GM23248 (cell line): ENCODE measurements around the gene FAM227B. TPM values are rescaled to one million over a fixed set of nuclear protein-coding genes. Genes with fewer than 3 reads are reported as not detected.

Experiments
- DNase-seq: peaks from one replicate; pipeline ENCODE4 v3.0.0-alpha.2; 2015
- H2AFZ ChIP-seq: fragments of 200-600 bp; sonication (generic); 2 replicates; pipeline ENCODE4 v1.6.1; 2016; ENCODE audit warnings: antibody characterized with exemption
- H3F3A ChIP-seq: fragments of 200-600 bp; sonication (generic); 2 replicates; pipeline ENCODE4 v1.6.1; 2016; ENCODE audit warnings: mild to moderate bottlenecking, antibody characterized with exemption, mixed run types; ENCODE audit not compliant: insufficient read depth
- H3K27ac ChIP-seq: fragments of 200-600 bp; sonication (generic); 2 replicates; pipeline ENCODE4 v1.5.1; 2016; ENCODE audit warnings: mild to moderate bottlenecking
- H3K27me3 ChIP-seq: fragments of 200-600 bp; sonication (generic); replicated peaks from 2 replicates; pipeline ENCODE4 v1.6.1; 2016; ENCODE audit warnings: mild to moderate bottlenecking; ENCODE audit not compliant: insufficient read depth
- H3K36me3 ChIP-seq: fragments of 200-600 bp; sonication (generic); 2 replicates; pipeline ENCODE4 v1.6.1; 2016; ENCODE audit warnings: low read depth, mild to moderate bottlenecking
- H3K4me1 ChIP-seq: fragments of 200-600 bp; sonication (generic); 2 replicates; pipeline ENCODE4 v1.6.1; 2016; ENCODE audit warnings: mild to moderate bottlenecking; ENCODE audit not compliant: insufficient read depth
- H3K4me2 ChIP-seq: fragments of 200-600 bp; sonication (generic); one replicate; pipeline ENCODE4 v1.6.1; 2016; ENCODE audit warnings: mild to moderate bottlenecking; ENCODE audit not compliant: unreplicated experiment
- H3K4me3 ChIP-seq: fragments of 200-600 bp; sonication (generic); 2 replicates; pipeline ENCODE4 v1.5.1; 2016; ENCODE audit warnings: mild to moderate bottlenecking
- H3K79me2 ChIP-seq: fragments of 200-600 bp; sonication (generic); 2 replicates; pipeline ENCODE4 v1.6.1; 2016; ENCODE audit warnings: mild to moderate bottlenecking; ENCODE audit not compliant: insufficient read depth
- H3K9ac ChIP-seq: fragments of 200-600 bp; sonication (generic); 2 replicates; pipeline ENCODE4 v1.6.1; 2016; ENCODE audit warnings: mild to moderate bottlenecking
- H3K9me2 ChIP-seq: fragments of 200-600 bp; sonication (generic); 2 replicates; pipeline ENCODE4 v1.6.1; 2016; ENCODE audit warnings: mixed run types, mild to moderate bottlenecking, moderate library complexity; ENCODE audit not compliant: insufficient read depth
- H3K9me3 ChIP-seq: fragments of 200-600 bp; sonication (generic); one replicate; pipeline ENCODE4 v1.6.1; 2017; ENCODE audit warnings: low read depth
- H4K20me1 ChIP-seq: fragments of 200-600 bp; sonication (generic); 2 replicates; pipeline ENCODE4 v1.6.0; 2016; ENCODE audit not compliant: insufficient read depth
- EZH2 ChIP-seq: fragments of 200-600 bp; sonication (generic); IDR thresholded peaks from 2 replicates; pipeline ENCODE4 v1.6.1; 2018; ENCODE audit warnings: antibody characterized with exemption, mild to moderate bottlenecking; ENCODE audit not compliant: insufficient read depth, poor library complexity, severe bottlenecking
- EZH2phosphoT487 ChIP-seq: fragments of 200-600 bp; sonication (generic); IDR thresholded peaks from 2 replicates; pipeline ENCODE4 v1.6.1; 2018; ENCODE audit warnings: antibody characterized with exemption, moderate library complexity, mild to moderate bottlenecking, low read depth; ENCODE audit not compliant: insufficient read depth
- WGBS, 2 experiments: methylation state at CpG; one replicate each; pipeline ENCODE4 v1.1.6; 2015 to 2017; ENCODE audit warnings: low lambda C conversion rate in 2 of 2, low coverage in 1 of 2; ENCODE audit errors: missing lambda C conversion rate in 2 of 2; 5-methylcytosine and 5-hydroxymethylcytosine counted together
- in situ Hi-C: fragments of 300-500 bp; cut with MboI; formaldehyde crosslinking; loops from 2 replicates; pipeline ENCODE4 v1.15.0; 2020
- polyA plus RNA-seq: library from polyadenylated mRNA; unstranded; fragments of >200 nt; fragmentation: Nextera tagmentation; extraction: Ambion mirVana; gene quantifications from 2 replicates; pipeline ENCODE4 v1.2.1, GENCODE V29; 2016
- total RNA-seq: library from RNA; depleted of rRNA; stranded (reverse); fragments of >200 nt; shearing (Covaris generic); gene quantifications from 2 replicates; pipeline ENCODE4 v1.2.3, GENCODE V29; 2014; rRNA removed

The FAM227B gene
- total and polyA plus RNA-seq, 2 experiments from 2014 or later, result 4.4 to 10.0 TPM

GRCh38 chr15:49286649-49287404 is 333.8 kb downstream of the FAM227B start:
- WGBS, 2 experiments, result 84% methylated on average over 4 of the region's 4 CpGs
- Histone ChIP-seq H3K4me1 (peaks cover 24% of the 10 kb centered on the region), H3K27me3 (no peaks in the 10 kb centered on the region), H3K9me2 (peaks cover 6% of the 10 kb centered on the region; the same call in 1 of the 2 replicates), H3K9ac (no peak overlapping the region), H3K4me3 (no peak overlapping the region), H3F3A (peaks cover 18% of the 10 kb centered on the region), H2AFZ (no peak overlapping the region), H3K27ac (no peak overlapping the region), H3K79me2 (no peaks in the 10 kb centered on the region), H3K4me2 (no peak overlapping the region), H3K36me3 (peaks cover 12% of the 10 kb centered on the region; the same call in 1 of the 2 replicates), H3K9me3 (no peaks in the 10 kb centered on the region), H4K20me1 (no peaks in the 10 kb centered on the region)
- no peak for DNase-seq
- in situ Hi-C loops, result no loop called here
- TF ChIP-seq EZH2 (no peak), EZH2phosphoT487 (no peak)

GRCh38 chr15:49282366-49282765 is 338.3 kb downstream of the FAM227B start:
- H3K4me3 ChIP-seq, result no peak overlapping the region
- 7% methylated on average over 1 of the region's 1 CpG for WGBS, 2 experiments
- in situ Hi-C loops, result no loop called here

DNA sequence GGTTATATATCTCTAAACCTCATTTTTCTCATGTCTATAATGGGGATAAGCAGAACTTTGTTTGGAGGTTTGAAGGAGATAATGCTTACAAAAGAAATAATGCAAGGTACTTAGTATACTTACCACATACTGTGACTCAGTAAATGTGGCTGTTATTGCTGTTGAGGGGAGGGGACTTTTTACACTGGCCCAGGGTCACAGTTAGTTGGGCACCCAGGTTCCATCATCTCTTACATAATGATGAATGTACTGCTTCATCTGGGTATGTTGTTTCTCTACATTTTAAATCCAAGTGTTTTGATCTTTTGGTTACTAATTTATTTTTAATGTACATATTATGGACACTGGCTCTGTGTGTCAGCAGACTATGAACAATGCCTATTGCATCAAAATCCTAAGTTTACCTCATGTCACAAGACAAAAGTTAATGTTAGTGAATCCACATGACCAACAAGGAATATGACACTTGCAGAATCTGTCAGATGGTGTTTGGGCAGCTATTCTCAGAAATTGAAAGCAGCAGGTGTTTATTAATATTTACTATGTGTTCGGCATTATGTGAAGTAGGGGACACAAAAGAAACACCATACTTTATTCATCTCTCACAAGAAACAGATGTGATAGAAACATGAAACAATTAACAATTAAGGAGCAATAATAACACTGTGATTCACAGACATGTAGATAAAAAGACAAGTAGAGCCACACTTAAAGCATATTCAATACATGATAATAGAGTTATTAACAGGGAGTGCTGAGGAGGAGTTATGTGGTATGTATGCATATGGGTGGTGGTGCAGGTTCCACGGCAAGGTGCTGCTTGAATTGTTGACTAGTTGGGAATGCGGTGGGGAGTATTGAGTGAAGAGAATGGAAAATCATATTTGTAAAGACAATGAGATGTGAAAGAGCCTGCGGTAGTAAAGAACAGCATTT is 340.8 kb downstream of the FAM227B start:
- WGBS, 2 experiments, result 96% methylated on average over 4 of the region's 4 CpGs
- H3K4me2 ChIP-seq, result no peak overlapping the region

More at GRCh38 chr15:49282366-49282765, 338.3 kb downstream of the FAM227B start:
- peaks cover 12% of the 10 kb centered on the region; the same call in 1 of the 2 replicates for H3K36me3 ChIP-seq
- H2AFZ ChIP-seq, result no peak overlapping the region
- no peaks in the 10 kb centered on the region for H3K27me3 ChIP-seq
- H4K20me1 ChIP-seq, result no peaks in the 10 kb centered on the region
- H3K9ac ChIP-seq, result no peak overlapping the region
- peaks cover 28% of the 10 kb centered on the region for H3F3A ChIP-seq
- H3K4me1 ChIP-seq, result peaks cover 37% of the 10 kb centered on the region
- peak overlapping the region; percentile 5 for H3K4me2 ChIP-seq
- TF ChIP-seq EZH2phosphoT487, result peak; percentile 82
- no peak for TF ChIP-seq EZH2
- peaks cover 5% of the 10 kb centered on the region; the same call in 1 of the 2 replicates for H3K79me2 ChIP-seq
- H3K9me2 ChIP-seq, result peaks cover 6% of the 10 kb centered on the region; the same call in 1 of the 2 replicates
- peak overlapping the region; percentile 47 for H3K27ac ChIP-seq
- peak; percentile 75 for DNase-seq
- H3K9me3 ChIP-seq, result no peaks in the 10 kb centered on the region

DNA sequence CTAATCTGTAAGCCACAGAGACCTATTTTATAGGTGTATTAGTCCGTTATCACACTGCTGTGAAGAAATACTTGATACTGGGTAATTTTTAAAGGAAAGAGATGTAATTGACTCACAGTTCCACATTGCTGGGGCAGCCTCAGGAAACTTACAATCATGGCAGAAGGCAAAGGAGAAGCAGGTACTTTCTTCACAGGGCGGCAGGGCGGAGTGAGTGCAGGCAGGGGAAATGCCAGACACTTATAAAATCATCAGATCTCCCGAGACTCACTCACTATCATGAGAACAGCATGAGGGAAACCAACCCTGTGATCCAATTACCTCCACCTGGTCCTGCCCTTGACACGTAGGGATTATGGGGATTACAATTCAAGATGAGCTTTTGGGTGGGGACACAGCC is 341.9 kb downstream of the FAM227B start:
- 91 to 94% methylated on average over 5 of the region's 5 CpGs for WGBS, 2 experiments

More for the DNA sequence above, 340.8 kb downstream of the FAM227B start:
- H3F3A ChIP-seq, result peaks cover 28% of the 10 kb centered on the region
- H2AFZ ChIP-seq, result no peak overlapping the region
- H3K9ac ChIP-seq, result no peak overlapping the region
- H3K9me2 ChIP-seq, result 0 out of 2 replicates have a peak, but pooled peaks cover under 1% of the 10 kb centered on the region
- H3K27me3 ChIP-seq, result no peaks in the 10 kb centered on the region
- peaks cover 3% of the 10 kb centered on the region; the same call in 1 of the 2 replicates for H3K36me3 ChIP-seq
- H3K27ac ChIP-seq, result no peak overlapping the region
- in situ Hi-C loops, result no loop called here
- no peak for TF ChIP-seq EZH2phosphoT487
- no peak for TF ChIP-seq EZH2
- peak; percentile 10 for DNase-seq
- H4K20me1 ChIP-seq, result no peaks in the 10 kb centered on the region
- H3K9me3 ChIP-seq, result no peaks in the 10 kb centered on the region
- H3K4me3 ChIP-seq, result no peak overlapping the region
- H3K79me2 ChIP-seq, result peaks cover 5% of the 10 kb centered on the region; the same call in 1 of the 2 replicates
- peaks cover 28% of the 10 kb centered on the region for H3K4me1 ChIP-seq

More for the DNA sequence above, 341.9 kb downstream of the FAM227B start:
- Histone ChIP-seq H3K9me2 (no peaks in the 10 kb centered on the region), H2AFZ (no peak overlapping the region), H3K9ac (no peak overlapping the region), H4K20me1 (no peaks in the 10 kb centered on the region), H3K9me3 (no peaks in the 10 kb centered on the region), H3K79me2 (peaks cover 5% of the 10 kb centered on the region; the same call in 1 of the 2 replicates), H3K4me1 (peaks cover 37% of the 10 kb centered on the region), H3K4me3 (no peak overlapping the region), H3K4me2 (no peak overlapping the region), H3K36me3 (no peaks in the 10 kb centered on the region), H3F3A (peaks cover 28% of the 10 kb centered on the region), H3K27ac (no peak overlapping the region), H3K27me3 (no peaks in the 10 kb centered on the region)
- in situ Hi-C loops, result no loop called here
- DNase-seq, result no peak
- TF ChIP-seq EZH2, result no peak
- TF ChIP-seq EZH2phosphoT487, result no peak

Other genes starting within 250 kb of the FAM227B start
- gene FGF7, start 197.6 kb downstream of the FAM227B start, total RNA-seq, result 331 and 351 TPM in 2 replicates
- gene FGF7, start 197.6 kb downstream of the FAM227B start, polyA plus RNA-seq, result 362 and 400 TPM in 2 replicates
- 63.7 and 73.3 TPM in 2 replicates for gene DTWD1, start 230 bp upstream of the FAM227B start, total RNA-seq
- 104 and 107 TPM in 2 replicates for gene DTWD1, start 230 bp upstream of the FAM227B start, polyA plus RNA-seq